ENCODE data around the gene MRPL24. TPM values are rescaled to one million over a fixed set of nuclear protein-coding genes. Genes with fewer than 3 reads are reported as not detected.

Gene MRPL24
- total RNA-seq, 4 donors from 2014 or later, result 50.6 to 84.2 (median 69.9) TPM

- peaks cover 3 to 70% (median 31%) of the 10 kb centered on the region in 3 donors for H3K4me1 ChIP-seq
- WGBS, 2 donors (ENCODE audit: low coverage in 1 of 2), result 100% methylated on average over 1 of the region's 12 CpGs; no CpG with 5 or more reads in 1 of the 2 donors
- no peak for ATAC-seq
- no peak for TF ChIP-seq POLR2AphosphoS5 (IDR thresholded peaks at IDR 0.05)
- TF ChIP-seq CTCF (IDR thresholded peaks at IDR 0.05), result no peak
- TF ChIP-seq EP300 (IDR thresholded peaks at IDR 0.05), result no peak
- no peak for TF ChIP-seq POLR2A (IDR thresholded peaks at IDR 0.05)
- peaks cover 0 to 37% of the 10 kb centered on the region in 2 donors for H3K36me3 ChIP-seq
- H3K9me3 ChIP-seq, result no peaks in the 10 kb centered on the region
- no peak overlapping the region for H3K4me3 ChIP-seq
- peak overlapping the region in 3 of 4 donors; percentile 98 to 100 (median 99) for H3K27ac ChIP-seq
- no peaks in the 10 kb centered on the region for H3K27me3 ChIP-seq
These were observed 3.5 kb upstream of the MRPL24 start for GRCh38 chr1:156744344-156744743.

- H3K27ac ChIP-seq, result peak overlapping the region in 2 of 4 donors; percentile 98 to 99
- H3K9me3 ChIP-seq, result no peaks in the 10 kb centered on the region
- ATAC-seq, result no peak
- peaks cover 0 to 37% of the 10 kb centered on the region in 2 donors for H3K36me3 ChIP-seq
- TF ChIP-seq EP300 (IDR thresholded peaks at IDR 0.05), result no peak
- no peak for TF ChIP-seq POLR2AphosphoS5 (IDR thresholded peaks at IDR 0.05)
- WGBS, 2 donors (ENCODE audit: low coverage in 1 of 2), result 73 to 87% methylated on average over 3 to 5 of the region's 14 CpGs
- no peak overlapping the region for H3K4me3 ChIP-seq
- H3K27me3 ChIP-seq, result no peaks in the 10 kb centered on the region
- H3K4me1 ChIP-seq, result peaks cover 3 to 68% (median 26%) of the 10 kb centered on the region in 3 donors
These were observed 2.7 kb upstream of the MRPL24 start for GRCh38 chr1:156743367-156744302.

GRCh38 chr1:156742801-156743200, 1.9 kb upstream of the MRPL24 start:
- H3K4me3 ChIP-seq, result no peak overlapping the region
- peaks cover 0 to 43% of the 10 kb centered on the region in 2 donors for H3K36me3 ChIP-seq
- no peaks in the 10 kb centered on the region for H3K27me3 ChIP-seq
- H3K4me1 ChIP-seq, result peaks cover 3 to 59% (median 19%) of the 10 kb centered on the region in 3 donors
- WGBS, 2 donors (ENCODE audit: low coverage in 1 of 2), result no CpG with 5 or more reads among the region's 4 CpGs
- ATAC-seq, result no peak
- no peaks in the 10 kb centered on the region for H3K9me3 ChIP-seq
- TF ChIP-seq EP300 (IDR thresholded peaks at IDR 0.05) (no peak), POLR2AphosphoS5 (IDR thresholded peaks at IDR 0.05) (no peak), CTCF (IDR thresholded peaks at IDR 0.05) (no peak), POLR2A (IDR thresholded peaks at IDR 0.05) (no peak)
- H3K27ac ChIP-seq, result peak overlapping the region in 1 of 4 donors; percentile 84

- ATAC-seq, result no peak
- H3K4me1 ChIP-seq, result peaks cover 3 to 53% (median 16%) of the 10 kb centered on the region in 3 donors
- H3K27me3 ChIP-seq, result no peaks in the 10 kb centered on the region
- peaks cover 0 to 51% of the 10 kb centered on the region in 2 donors for H3K36me3 ChIP-seq
- no peaks in the 10 kb centered on the region for H3K9me3 ChIP-seq
- H3K4me3 ChIP-seq, result no peak overlapping the region
- WGBS, 2 donors (ENCODE audit: low coverage in 1 of 2), result 47 to 95% methylated on average over 2 to 3 of the region's 3 CpGs
- TF ChIP-seq CTCF (IDR thresholded peaks at IDR 0.05) (no peak), POLR2AphosphoS5 (IDR thresholded peaks at IDR 0.05) (no peak), EP300 (IDR thresholded peaks at IDR 0.05) (no peak), POLR2A (IDR thresholded peaks at IDR 0.05) (no peak)
- peak overlapping the region in 3 of 4 donors; percentile 84 to 89 (median 85) for H3K27ac ChIP-seq
These were observed 1.1 kb upstream of the MRPL24 start for GRCh38 chr1:156742017-156742416.

GRCh38 chr1:156741481-156741983, 644 bp upstream of the MRPL24 start:
- peak overlapping the region in 1 of 2 donors; percentile 77 for H3K4me3 ChIP-seq
- H3K27ac ChIP-seq, result peak overlapping the region; percentile 68 to 89 (median 84)
- H3K36me3 ChIP-seq, result peaks cover 0 to 56% of the 10 kb centered on the region in 2 donors
- no peak for TF ChIP-seq EP300 (IDR thresholded peaks at IDR 0.05)
- no peak for TF ChIP-seq CTCF (IDR thresholded peaks at IDR 0.05)
- TF ChIP-seq POLR2AphosphoS5 (IDR thresholded peaks at IDR 0.05), result no peak
- TF ChIP-seq POLR2A (IDR thresholded peaks at IDR 0.05), result no peak
- H3K4me1 ChIP-seq, result peaks cover 3 to 50% (median 16%) of the 10 kb centered on the region in 3 donors
- no peaks in the 10 kb centered on the region for H3K9me3 ChIP-seq
- WGBS, 2 donors (ENCODE audit: low coverage in 1 of 2), result 70 to 76% methylated on average over 2 to 6 of the region's 8 CpGs
- H3K27me3 ChIP-seq, result no peaks in the 10 kb centered on the region
- ATAC-seq, result no peak
